Spinal cord (tissue), 10 donors: ENCODE measurements around the gene XPO6. TPM values are rescaled to one million over a fixed set of nuclear protein-coding genes. Genes with fewer than 3 reads are reported as not detected.

Source experiments
- DNase-seq, 6 donors: peaks; one replicate each; pipeline versions ENCODE4 v3.0.0 to v3.0.0-alpha.2; 2013 to 2015; ENCODE audit warnings: low spot score in 6 of 6, low read depth in 4 of 6
- H3K27ac ChIP-seq: one replicate; pipeline ENCODE4 v1.5.1; 2013; ENCODE audit warnings: low read depth, low read length, control low read depth
- H3K27me3 ChIP-seq: one replicate; pipeline ENCODE4 v1.6.1; 2013; ENCODE audit warnings: low read length; ENCODE audit not compliant: control insufficient read depth, insufficient read depth
- H3K36me3 ChIP-seq: one replicate; pipeline ENCODE4 v1.6.1; 2013; ENCODE audit warnings: low read length; ENCODE audit not compliant: control insufficient read depth, insufficient read depth
- H3K4me1 ChIP-seq: one replicate; pipeline ENCODE4 v1.6.1; 2013; ENCODE audit warnings: low read length; ENCODE audit not compliant: control insufficient read depth, insufficient read depth
- H3K4me3 ChIP-seq: one replicate; pipeline ENCODE4 v1.5.1; 2013; ENCODE audit warnings: low read depth, low read length, control low read depth
- H3K9me3 ChIP-seq: one replicate; pipeline ENCODE4 v1.6.1; 2013; ENCODE audit warnings: low read length; ENCODE audit not compliant: control insufficient read depth, insufficient read depth
- WGBS: methylation state at CpG from one replicate; pipeline ENCODE4 v1.1.5; 2013; ENCODE audit warnings: missing lambda C conversion rate; ENCODE audit not compliant: insufficient coverage; 5-methylcytosine and 5-hydroxymethylcytosine counted together
- polyA plus RNA-seq, 2 donors: library from polyadenylated mRNA; unstranded; fragments of 120-200 nt; gene quantifications; one replicate each; pipeline ENCODE4 v1.2.1, GENCODE V29; 2013; ENCODE audit not compliant: insufficient read length in 2 of 2
- total RNA-seq, 2 donors: library from RNA; depleted of rRNA in 1 of 2; stranded (reverse); fragments of 120-200 nt in 1 of 2; fragments of >200 nt in 1 of 2; gene quantifications; one replicate each; pipeline versions ENCODE4 v1.2.3 to v1.2.4, GENCODE V29; 2013 to 2014
- donor health status: healthy.

XPO6 gene
- total and polyA plus RNA-seq, 4 donors, result 84.1 to 164 (median 116) TPM

DNA sequence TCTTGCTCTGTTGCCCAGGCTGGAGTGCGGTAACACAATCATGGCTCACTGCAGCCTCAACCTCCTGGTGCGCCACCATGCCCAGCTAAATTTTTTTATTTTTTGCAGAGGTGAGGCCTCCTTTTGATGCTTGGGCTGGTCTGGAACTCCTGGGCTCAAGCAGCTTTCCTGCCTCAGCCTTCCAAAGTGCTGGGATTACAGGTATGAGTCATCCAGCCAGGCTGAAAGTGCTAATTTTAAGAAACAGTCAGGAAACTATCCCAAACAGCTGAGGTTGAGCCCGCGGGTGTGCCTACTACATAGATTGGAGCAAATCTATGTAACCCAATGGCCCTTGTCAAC, 738 bp upstream of the XPO6 start:
- Histone ChIP-seq H3K27me3 (no peaks in the 10 kb centered on the region), H3K9me3 (no peaks in the 10 kb centered on the region), H3K27ac (no peak overlapping the region), H3K4me1 (peaks cover 17% of the 10 kb centered on the region), H3K4me3 (peak overlapping the region; percentile 68), H3K36me3 (peaks cover 8% of the 10 kb centered on the region)
- 94% methylated on average over 4 of the region's 4 CpGs for WGBS
- no peak for DNase-seq

DNA sequence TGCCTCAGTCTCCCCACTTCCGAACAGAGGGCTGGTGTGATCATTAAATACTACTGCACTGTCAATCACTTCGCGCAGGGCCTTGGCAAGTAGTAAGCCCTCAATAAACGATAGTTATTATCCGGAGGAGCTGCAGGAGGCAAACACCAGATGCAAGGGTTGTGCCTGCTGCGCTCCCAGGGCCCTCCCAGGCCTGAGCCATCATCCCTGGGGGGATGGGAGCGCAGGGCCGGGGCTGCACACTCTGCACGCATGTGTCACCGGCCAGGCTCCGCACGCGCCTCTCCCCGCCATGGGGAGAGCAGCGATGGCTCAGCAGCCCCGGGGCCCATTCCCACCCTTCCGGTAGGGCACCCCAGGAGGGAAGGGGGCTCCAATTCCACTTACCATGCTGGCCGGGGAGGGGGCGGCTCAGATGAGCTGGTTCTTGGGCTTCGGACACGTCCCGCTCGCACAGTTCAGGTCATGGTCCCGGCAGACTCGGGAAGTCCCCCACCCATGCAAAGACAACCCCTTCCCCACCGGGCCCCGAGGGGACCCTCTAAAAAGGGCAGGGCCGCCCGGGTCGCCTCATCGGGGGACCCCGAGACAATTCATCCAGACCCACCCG, 681 bp downstream of the XPO6 start:
- Histone ChIP-seq H3K4me1 (peaks cover 17% of the 10 kb centered on the region), H3K36me3 (peaks cover 13% of the 10 kb centered on the region), H3K27ac (no peak overlapping the region), H3K27me3 (no peaks in the 10 kb centered on the region), H3K9me3 (no peaks in the 10 kb centered on the region), H3K4me3 (peak overlapping the region; percentile 74)
- 2% methylated on average over 26 of the region's 33 CpGs for WGBS
- DNase-seq, result peak in 4 of 6 donors; percentile 7 to 69 (median 46)

DNA sequence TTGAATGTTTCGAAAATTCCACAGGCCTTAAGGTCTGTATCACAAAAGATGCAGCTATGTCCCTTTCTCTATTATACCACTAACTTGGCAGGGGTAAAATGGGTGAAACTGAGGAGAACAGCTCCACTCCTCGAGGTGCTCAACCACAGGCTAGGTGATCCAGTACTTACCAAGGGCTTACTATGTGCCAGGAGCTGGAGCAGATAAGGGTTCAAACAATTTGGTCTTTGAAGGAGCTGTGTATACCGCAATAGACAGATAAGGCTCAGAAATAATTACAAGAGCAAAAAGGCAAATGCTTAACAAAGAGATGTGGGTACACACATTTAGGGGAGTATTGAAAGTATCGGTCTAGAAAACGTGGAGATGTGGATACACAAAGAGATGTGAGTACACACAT, 1.5 kb downstream of the XPO6 start:
- WGBS, result 70% methylated on average over 3 of the region's 5 CpGs
- Histone ChIP-seq H3K4me1 (peaks cover 17% of the 10 kb centered on the region), H3K27ac (no peak overlapping the region), H3K9me3 (no peaks in the 10 kb centered on the region), H3K27me3 (no peaks in the 10 kb centered on the region), H3K36me3 (peaks cover 15% of the 10 kb centered on the region), H3K4me3 (no peak overlapping the region)
- no peak for DNase-seq

DNA sequence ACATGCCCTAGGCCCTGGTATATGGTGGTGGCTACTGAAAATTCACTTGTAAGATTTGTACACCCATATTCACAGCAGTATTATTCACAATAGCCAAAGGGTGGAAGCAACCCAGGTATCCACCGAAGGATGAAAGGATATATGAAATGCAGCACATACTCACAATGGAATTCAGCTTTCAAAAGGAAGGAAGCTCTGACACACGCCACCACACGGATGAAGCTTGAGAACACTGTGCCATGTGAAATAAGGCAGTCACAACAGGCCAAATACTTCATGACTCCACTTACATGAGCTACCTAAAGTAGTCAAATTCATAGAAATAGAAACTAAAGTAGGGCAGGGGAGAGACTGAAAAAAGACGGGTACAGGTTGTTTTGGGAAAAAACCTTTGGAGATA, 2.9 kb downstream of the XPO6 start:
- H3K4me1 ChIP-seq, result peaks cover 17% of the 10 kb centered on the region
- DNase-seq, result no peak
- peaks cover 20% of the 10 kb centered on the region for H3K36me3 ChIP-seq
- H3K27ac ChIP-seq, result no peak overlapping the region
- no peaks in the 10 kb centered on the region for H3K9me3 ChIP-seq
- WGBS, result no CpG with 5 or more reads among the region's 4 CpGs
- no peaks in the 10 kb centered on the region for H3K27me3 ChIP-seq
- no peak overlapping the region for H3K4me3 ChIP-seq

DNA sequence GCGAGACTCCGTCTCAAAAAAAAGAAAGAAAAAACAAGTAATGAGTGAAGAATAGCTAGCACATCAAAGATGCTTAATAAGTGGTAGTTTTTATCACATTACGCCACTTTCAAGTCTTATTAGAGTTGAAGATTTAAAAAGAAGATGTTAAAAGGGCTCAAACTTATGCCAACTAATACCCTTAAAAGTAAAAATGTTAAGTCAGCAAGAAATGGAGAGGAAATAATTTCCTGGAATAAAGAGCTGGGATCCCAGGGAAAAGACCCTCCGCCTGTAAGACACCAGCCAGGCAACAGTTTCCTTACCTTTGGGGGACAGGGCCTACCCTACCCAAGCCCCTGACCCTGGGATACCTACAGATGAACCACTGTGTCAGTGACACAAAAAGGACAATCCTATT, 3.6 kb downstream of the XPO6 start:
- Histone ChIP-seq H3K9me3 (no peaks in the 10 kb centered on the region), H3K4me1 (peaks cover 17% of the 10 kb centered on the region), H3K27ac (no peak overlapping the region), H3K36me3 (peaks cover 26% of the 10 kb centered on the region), H3K27me3 (no peaks in the 10 kb centered on the region), H3K4me3 (no peak overlapping the region)
- 100% methylated on average over 1 of the region's 4 CpGs for WGBS
- no peak for DNase-seq

DNA sequence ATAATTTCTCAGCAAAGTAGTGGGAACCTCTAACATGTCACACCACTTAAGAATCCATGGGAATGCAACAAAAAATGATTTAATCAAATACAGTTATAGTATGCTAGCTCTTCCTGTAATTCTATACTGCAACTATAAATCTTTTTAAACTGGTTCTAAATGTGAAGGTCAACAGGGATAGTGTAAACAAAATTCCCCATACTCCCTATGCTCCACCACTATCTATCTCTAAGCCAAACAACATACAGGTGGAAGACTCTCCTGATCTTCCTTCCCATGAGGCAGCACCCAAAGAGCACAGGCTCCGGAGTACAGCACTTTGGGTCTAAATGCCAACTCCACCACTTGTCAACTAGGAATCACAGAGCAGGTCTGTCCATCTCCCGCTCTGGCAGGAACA, 4.4 kb downstream of the XPO6 start:
- 100% methylated on average over 1 of the region's 2 CpGs for WGBS
- Histone ChIP-seq H3K4me3 (no peak overlapping the region), H3K9me3 (no peaks in the 10 kb centered on the region), H3K27me3 (no peaks in the 10 kb centered on the region), H3K36me3 (peaks cover 31% of the 10 kb centered on the region), H3K4me1 (peaks cover 15% of the 10 kb centered on the region), H3K27ac (no peak overlapping the region)
- no peak for DNase-seq

DNA sequence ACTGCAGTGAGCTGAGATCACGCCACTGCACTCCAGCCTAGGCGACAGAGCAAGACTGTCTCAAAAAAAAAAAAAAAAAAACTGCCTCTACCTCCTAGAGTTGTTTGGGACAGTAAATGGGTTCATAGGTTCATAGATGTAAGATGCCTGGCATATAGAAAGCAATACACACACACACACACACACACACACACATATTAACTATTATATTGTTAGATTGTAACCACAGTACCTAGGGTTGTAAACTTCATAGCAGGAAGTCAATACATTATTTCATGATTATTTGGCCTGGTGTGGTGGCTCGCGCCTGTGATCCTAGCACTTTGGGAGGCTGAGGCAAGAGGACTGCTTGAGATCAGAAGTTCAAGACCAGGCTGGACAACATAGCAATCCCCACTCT, 5.8 kb downstream of the XPO6 start:
- H3K4me3 ChIP-seq, result no peak overlapping the region
- H3K9me3 ChIP-seq, result no peaks in the 10 kb centered on the region
- H3K27me3 ChIP-seq, result no peaks in the 10 kb centered on the region
- DNase-seq, result no peak
- WGBS, result no CpG with 5 or more reads among the region's 4 CpGs
- H3K27ac ChIP-seq, result no peak overlapping the region
- H3K36me3 ChIP-seq, result peaks cover 37% of the 10 kb centered on the region
- peaks cover 8% of the 10 kb centered on the region for H3K4me1 ChIP-seq

DNA sequence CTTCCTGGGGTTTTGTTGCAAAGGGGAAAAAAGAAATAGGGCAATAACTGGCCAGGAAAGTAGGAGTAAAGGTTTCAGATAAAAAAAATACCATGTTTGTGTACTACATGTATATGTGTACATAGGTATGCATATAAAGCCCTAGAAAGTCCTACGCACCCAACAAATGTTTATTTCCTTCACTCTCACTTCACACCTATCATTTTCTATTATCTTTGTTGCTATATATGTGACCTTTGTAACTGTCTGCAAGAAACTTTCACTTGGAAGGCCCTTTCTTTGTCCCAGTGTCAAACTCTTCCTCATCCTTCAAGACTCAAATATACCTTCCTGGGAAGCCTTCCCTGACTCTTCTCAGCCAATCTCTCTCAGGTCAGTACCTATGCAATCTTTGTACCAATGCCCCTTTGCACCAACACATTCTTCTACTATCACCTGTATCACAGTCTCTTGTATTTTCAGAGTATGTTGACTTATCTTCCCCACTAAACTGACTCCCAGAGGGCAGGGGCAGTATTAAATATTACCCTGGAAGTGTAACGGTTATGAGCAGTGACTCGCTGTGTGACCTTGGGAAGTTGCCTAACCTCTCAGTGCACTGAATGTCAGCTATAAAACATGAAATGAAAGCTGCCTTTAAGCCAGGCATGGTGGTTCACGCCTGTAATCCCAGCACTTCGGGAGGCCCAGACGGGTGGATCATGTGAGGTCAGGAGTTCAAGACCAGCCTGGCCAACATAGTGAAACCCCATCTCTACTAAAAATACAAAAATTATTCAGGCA, 6.5 kb downstream of the XPO6 start:
- Histone ChIP-seq H3K27ac (no peak overlapping the region), H3K4me3 (no peak overlapping the region), H3K36me3 (peaks cover 39% of the 10 kb centered on the region), H3K9me3 (no peaks in the 10 kb centered on the region), H3K4me1 (peaks cover 8% of the 10 kb centered on the region), H3K27me3 (no peaks in the 10 kb centered on the region)
- 90% methylated on average over 3 of the region's 6 CpGs for WGBS
- DNase-seq, result no peak

DNA sequence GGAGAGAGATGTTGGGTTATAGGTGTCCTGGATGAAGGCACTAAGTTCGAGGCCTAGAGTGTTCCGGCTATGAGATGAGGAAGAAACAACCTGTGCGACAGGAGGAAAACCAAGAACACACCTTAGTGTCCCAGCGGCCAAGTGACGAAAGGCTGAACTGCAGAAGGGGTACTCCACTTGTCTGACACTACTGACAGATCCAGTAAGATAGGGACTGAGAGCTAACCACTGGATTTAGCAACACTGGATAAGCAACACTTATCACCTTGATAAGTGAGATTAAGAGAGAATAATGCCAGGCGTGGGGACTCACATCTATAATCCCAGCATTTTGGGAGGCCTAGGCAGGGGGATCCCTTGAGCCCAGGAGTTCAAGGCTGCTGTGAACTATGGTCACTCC, 7.1 kb downstream of the XPO6 start:
- peaks cover 38% of the 10 kb centered on the region for H3K36me3 ChIP-seq
- WGBS, result 96% methylated on average over 6 of the region's 6 CpGs
- DNase-seq, result no peak
- no peaks in the 10 kb centered on the region for H3K27me3 ChIP-seq
- no peak overlapping the region for H3K27ac ChIP-seq
- H3K9me3 ChIP-seq, result no peaks in the 10 kb centered on the region
- H3K4me3 ChIP-seq, result no peak overlapping the region
- peaks cover 4% of the 10 kb centered on the region for H3K4me1 ChIP-seq

DNA sequence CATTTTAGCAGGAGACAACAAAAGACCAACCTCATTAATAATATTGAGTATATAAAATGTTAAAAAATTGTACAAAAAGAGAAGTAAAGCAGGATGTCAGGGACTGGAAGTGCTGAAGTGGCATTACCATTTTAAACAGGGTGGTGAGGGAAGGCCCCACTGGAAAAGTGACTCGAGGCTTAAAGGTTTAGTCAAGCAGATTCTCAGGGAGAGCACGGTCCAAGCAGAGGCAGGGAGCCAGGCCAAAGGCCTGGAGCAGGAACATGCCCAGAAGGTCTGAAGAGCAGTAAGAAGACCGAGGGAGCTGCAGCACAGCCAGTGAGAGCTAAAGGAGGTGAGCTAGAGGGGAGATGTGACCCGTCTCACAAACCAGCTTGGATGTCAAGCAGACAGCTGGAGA, 7.6 kb downstream of the XPO6 start:
- Histone ChIP-seq H3K36me3 (peaks cover 34% of the 10 kb centered on the region), H3K9me3 (no peaks in the 10 kb centered on the region), H3K27me3 (no peaks in the 10 kb centered on the region), H3K27ac (no peak overlapping the region), H3K4me3 (no peak overlapping the region), H3K4me1 (peaks cover 3% of the 10 kb centered on the region)
- no peak for DNase-seq
- WGBS, result 86% methylated on average over 4 of the region's 4 CpGs
